Naive thymus-derived CD8-positive, alpha-beta T cell (primary cell): ENCODE data around the gene ETV3L. TPM values are rescaled to one million over a fixed set of nuclear protein-coding genes. Genes with fewer than 3 reads are reported as not detected.
A peak's percentile ranks its signal among the peaks of the same experiment; 100 is the strongest.

Experiments used
- ATAC-seq, 2 donors: fragments of 150-1000 bp; cut with Tn5 transposase in 1 of 2; sonication (Bioruptor Pico), chemical (Tn5 transposase) in 1 of 2; 1 replicate in 1 of 2; 2 replicates in 1 of 2; pipeline ENCODE4 v1.10.0; 2021; ENCODE audit warnings: mild to moderate bottlenecking in 2 of 2, moderate library complexity in 2 of 2
- POLR2A ChIA-PET: fragments of 350-600 bp; sonication (Branson Sonifier 250); formaldehyde crosslinking; loops from one replicate; lab custom pipeline; 2021; ENCODE audit warnings: antibody characterized with exemption; lab: Charles Lee
- DNase-seq, 10 donors: peaks; one replicate each; pipeline versions ENCODE4 v3.0.0 to v3.0.0-alpha.2; 2020 to 2022
- H3K27ac Mint-ChIP-seq, 10 donors: one replicate each; pipeline ENCODE4 v1.8.0; 2020 to 2022; ENCODE audit warnings: mild to moderate bottlenecking in 10 of 10, mixed read lengths in 10 of 10, moderate library complexity in 4 of 10, inconsistent platforms in 1 of 10
- H3K27me3 Mint-ChIP-seq, 5 donors: one replicate each; pipeline ENCODE4 v1.8.0; 2021 to 2022; ENCODE audit warnings: mixed read lengths in 5 of 5
- H3K36me3 Mint-ChIP-seq, 3 donors: one replicate each; pipeline ENCODE4 v1.8.0; 2020 to 2022; ENCODE audit warnings: mixed read lengths in 3 of 3, mild to moderate bottlenecking in 2 of 3, inconsistent platforms in 1 of 3
- H3K4me1 Mint-ChIP-seq, 4 donors: one replicate each; pipeline ENCODE4 v1.8.0; 2021 to 2022; ENCODE audit warnings: mixed read lengths in 4 of 4
- H3K4me3 Mint-ChIP-seq, 10 donors: one replicate each; pipeline ENCODE4 v1.8.0; 2020 to 2022; ENCODE audit warnings: mild to moderate bottlenecking in 10 of 10, mixed read lengths in 10 of 10, moderate library complexity in 6 of 10, inconsistent platforms in 1 of 10
- H3K9me3 Mint-ChIP-seq, 9 donors: one replicate each; pipeline ENCODE4 v1.8.0; 2020 to 2022; ENCODE audit warnings: mixed read lengths in 9 of 9, mild to moderate bottlenecking in 3 of 9, inconsistent platforms in 1 of 9, moderate library complexity in 1 of 9
- polyA plus RNA-seq, 3 donors: library from polyadenylated mRNA; unstranded; fragments of 300-500 nt; fragmentation: Illumina TruSeq; gene quantifications; one replicate each; pipeline ENCODE4 v1.2.3, GENCODE V29; 2021
- total RNA-seq, 8 experiments: library from RNA in 2 of 8; stranded (reverse) in 2 of 8; gene quantifications; one replicate each; pipeline ENCODE4 v1.2.3 and lab custom pipeline; 2021 to 2026

Gene ETV3L
- total RNA-seq (not detected), polyA plus RNA-seq (not detected), total RNA-seq (lab: John Stamatoyannopoulos, UW) (0 to 0.19 (median 0) reads per million in 6 experiments)

DNA sequence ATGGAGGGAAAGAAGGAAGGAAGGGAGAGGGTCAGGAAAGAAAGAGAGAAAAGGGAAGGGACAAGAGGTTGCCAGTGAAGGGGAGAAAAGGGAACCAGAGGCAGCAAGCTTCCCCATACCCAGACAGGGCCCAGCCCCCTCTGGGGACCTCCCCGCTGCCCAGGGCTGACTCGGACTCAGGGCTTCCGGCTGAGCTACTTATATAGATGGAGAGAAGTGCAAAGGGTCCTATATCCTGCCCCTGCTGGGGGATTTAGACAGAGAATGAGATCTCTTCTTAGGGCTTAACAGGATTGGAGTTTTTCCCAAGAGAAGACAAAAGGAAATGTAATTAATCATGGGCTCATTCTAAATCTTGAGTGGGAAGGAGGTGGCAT, at the start of gene ETV3L:
ETV3L (minus strand) TSS at position 176 of the 377 bp plus-strand sequence. CDS start 285 bp downstream, outside the sequence.
- DNase-seq (no peak), ATAC-seq (no peak)
- Mint-ChIP-seq H3K36me3 (no peaks in the 10 kb centered on the region), H3K27me3 (peaks cover 0 to 5% (median 0%) of the 10 kb centered on the region in 5 donors), H3K4me3 (no peak within 1 kb of the TSS), H3K4me1 (peaks cover 0 to 3% (median under 1%) of the 10 kb centered on the region in 4 donors), H3K9me3 (no peaks in the 10 kb centered on the region), H3K27ac (peak within 1 kb of the TSS in 1 of 10 donors; percentile 64)
- POLR2A ChIA-PET = no interaction called here

- peaks cover 0 to 2% (median 0%) of the 10 kb centered on the region in 5 donors for H3K27me3 Mint-ChIP-seq
- ATAC-seq (no peak), DNase-seq (no peak)
- peaks cover 0 to 15% (median 5%) of the 10 kb centered on the region in 4 donors for H3K4me1 Mint-ChIP-seq
- POLR2A ChIA-PET = interaction anchor here (2.5 kb wide), 1 partner anchor 9 kb away, joined by 10 read pairs; no protein-coding TSS in a partner anchor
- no peak overlapping the region for H3K4me3 Mint-ChIP-seq
- H3K27ac Mint-ChIP-seq = peak overlapping the region in 7 of 10 donors; percentile 5 to 79 (median 20)
- H3K9me3 Mint-ChIP-seq = no peaks in the 10 kb centered on the region
- no peaks in the 10 kb centered on the region for H3K36me3 Mint-ChIP-seq
Observed at GRCh38 chr1:157147906-157148700, 48.5 kb upstream of the ETV3L start.

GRCh38 chr1:157147037-157147436, 47.4 kb upstream of the ETV3L start:
- no peak for DNase-seq
- ATAC-seq = no peak
- no peaks in the 10 kb centered on the region for H3K9me3 Mint-ChIP-seq
- H3K4me3 Mint-ChIP-seq = no peak overlapping the region
- H3K27me3 Mint-ChIP-seq = no peaks in the 10 kb centered on the region
- no peaks in the 10 kb centered on the region for H3K36me3 Mint-ChIP-seq
- POLR2A ChIA-PET = interaction anchor here (2.5 kb wide), 1 partner anchor 8 kb away, joined by 10 read pairs; no protein-coding TSS in a partner anchor
- H3K4me1 Mint-ChIP-seq = peaks cover 0 to 15% (median 5%) of the 10 kb centered on the region in 4 donors
- peak overlapping the region in 1 of 10 donors; percentile 46 for H3K27ac Mint-ChIP-seq

DNA sequence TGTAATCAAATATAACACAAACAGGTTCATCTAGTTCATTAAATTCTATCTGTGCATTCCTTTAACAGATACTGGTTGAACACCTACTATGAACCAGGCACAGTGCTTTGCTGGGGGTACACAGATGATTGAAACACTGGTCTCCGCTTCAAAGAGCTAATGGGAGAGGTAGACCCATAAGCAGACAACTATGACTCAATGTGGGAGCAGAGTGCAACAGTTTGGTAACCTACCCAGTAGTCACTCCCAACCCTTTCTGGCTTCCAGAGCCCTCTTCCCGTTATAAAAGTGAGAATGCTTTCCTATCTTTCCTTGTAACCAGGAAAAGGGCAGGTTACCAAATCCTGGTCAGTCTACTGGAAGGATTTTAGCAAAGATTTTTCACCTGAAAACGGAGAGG, 46.6 kb upstream of the ETV3L start:
- no peak overlapping the region for H3K4me3 Mint-ChIP-seq
- POLR2A ChIA-PET = no interaction called here

GRCh38 chr1:157145076-157145475, 45.5 kb upstream of the ETV3L start:
- no peak overlapping the region for H3K4me3 Mint-ChIP-seq
- H3K36me3 Mint-ChIP-seq = no peaks in the 10 kb centered on the region
- POLR2A ChIA-PET = no interaction called here
- no peak for DNase-seq
- H3K27ac Mint-ChIP-seq = no peak overlapping the region
- H3K9me3 Mint-ChIP-seq = no peaks in the 10 kb centered on the region
- H3K27me3 Mint-ChIP-seq = no peaks in the 10 kb centered on the region
- H3K4me1 Mint-ChIP-seq = peaks cover 0 to 10% (median 4%) of the 10 kb centered on the region in 4 donors
- no peak for ATAC-seq

More for the DNA sequence above, 46.6 kb upstream of the ETV3L start:
- Mint-ChIP-seq H3K9me3 (no peaks in the 10 kb centered on the region), H3K27me3 (no peaks in the 10 kb centered on the region), H3K27ac (no peak overlapping the region), H3K36me3 (no peaks in the 10 kb centered on the region), H3K4me1 (peaks cover 0 to 15% (median 5%) of the 10 kb centered on the region in 4 donors)
- ATAC-seq = no peak
- DNase-seq = no peak

GRCh38 chr1:157144509-157144908, 44.9 kb upstream of the ETV3L start:
- no peaks in the 10 kb centered on the region for H3K36me3 Mint-ChIP-seq
- H3K9me3 Mint-ChIP-seq = no peaks in the 10 kb centered on the region
- H3K27ac Mint-ChIP-seq = no peak overlapping the region
- no peak overlapping the region for H3K4me3 Mint-ChIP-seq
- POLR2A ChIA-PET = no interaction called here
- peaks cover 1 to 15% (median 5%) of the 10 kb centered on the region in 4 donors for H3K4me1 Mint-ChIP-seq
- no peaks in the 10 kb centered on the region for H3K27me3 Mint-ChIP-seq
- ATAC-seq (no peak), DNase-seq (no peak)

- H3K4me3 Mint-ChIP-seq = no peak overlapping the region
- POLR2A ChIA-PET = interaction anchor here (0.6 kb wide), 1 partner anchor 11 kb away, joined by 3 read pairs; no protein-coding TSS in a partner anchor
- H3K27me3 Mint-ChIP-seq = no peaks in the 10 kb centered on the region
- ATAC-seq (no peak), DNase-seq (no peak)
- no peaks in the 10 kb centered on the region for H3K36me3 Mint-ChIP-seq
- no peaks in the 10 kb centered on the region for H3K9me3 Mint-ChIP-seq
- peaks cover 7 to 19% (median 12%) of the 10 kb centered on the region in 4 donors for H3K4me1 Mint-ChIP-seq
- peak overlapping the region in 2 of 10 donors; percentile 13 to 35 for H3K27ac Mint-ChIP-seq
Observed at GRCh38 chr1:157142765-157143423, 43.3 kb upstream of the ETV3L start.

DNA sequence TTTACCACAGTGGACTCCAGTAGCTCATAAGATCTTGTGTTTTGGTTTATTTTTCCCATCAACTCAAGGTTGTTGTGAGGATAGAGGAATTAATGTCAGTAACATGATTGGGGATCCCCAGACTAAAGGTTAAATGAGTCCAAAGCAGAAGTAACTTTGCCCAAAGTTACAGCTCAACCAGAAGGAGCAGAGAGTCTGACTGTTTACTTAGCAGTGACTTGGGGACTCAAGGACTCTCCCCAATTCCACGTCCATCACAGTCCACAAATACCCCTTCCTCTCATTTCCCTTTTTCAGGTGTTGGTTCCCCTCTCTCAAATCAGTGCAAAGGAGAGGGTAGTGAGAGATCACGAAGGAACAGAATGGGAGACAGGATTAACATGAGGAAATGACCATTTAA, 42.6 kb upstream of the ETV3L start:
- ATAC-seq (no peak), DNase-seq (no peak)
- no peaks in the 10 kb centered on the region for H3K36me3 Mint-ChIP-seq
- peak overlapping the region in 1 of 10 donors; percentile 34 for H3K27ac Mint-ChIP-seq
- H3K9me3 Mint-ChIP-seq = no peaks in the 10 kb centered on the region
- H3K27me3 Mint-ChIP-seq = no peaks in the 10 kb centered on the region
- POLR2A ChIA-PET = no interaction called here
- peaks cover 13 to 26% (median 18%) of the 10 kb centered on the region in 4 donors for H3K4me1 Mint-ChIP-seq
- H3K4me3 Mint-ChIP-seq = no peak overlapping the region

DNA sequence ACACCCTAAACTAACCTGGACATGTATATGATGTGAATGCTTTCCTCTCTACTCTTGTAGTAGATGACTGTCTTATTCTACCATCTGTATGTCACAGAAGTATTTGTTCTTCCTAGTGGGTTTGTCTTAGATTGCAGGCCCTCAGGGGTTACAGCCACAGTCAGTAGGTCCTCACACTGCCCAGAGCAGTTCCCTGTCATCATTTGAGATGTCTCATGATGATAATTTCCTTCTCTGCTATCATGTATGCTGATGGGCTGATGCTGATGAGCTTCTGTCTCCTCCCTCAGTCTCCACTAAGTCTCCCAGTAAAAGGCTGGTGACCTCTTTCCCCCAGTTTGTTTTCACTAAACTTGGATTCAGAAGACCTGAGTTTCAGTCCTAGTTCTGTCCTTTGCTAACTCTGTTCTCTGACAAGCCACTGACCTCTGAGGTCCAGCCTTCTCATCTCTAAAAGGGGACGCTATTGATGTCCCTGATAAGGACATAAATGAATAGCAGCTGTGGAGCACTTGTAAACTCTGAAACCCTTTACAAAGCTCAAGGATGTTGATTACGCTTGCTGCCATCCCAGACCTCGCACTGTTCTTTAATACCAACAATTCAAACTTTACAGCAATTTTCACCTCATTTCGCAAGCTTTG, 41.7 kb upstream of the ETV3L start:
- Mint-ChIP-seq H3K36me3 (peaks cover 0 to 2% (median 0%) of the 10 kb centered on the region in 3 donors), H3K27ac (peak overlapping the region; percentile 4 to 64 (median 32)), H3K9me3 (no peaks in the 10 kb centered on the region), H3K4me3 (no peak overlapping the region), H3K4me1 (peaks cover 13 to 35% (median 27%) of the 10 kb centered on the region in 4 donors), H3K27me3 (no peaks in the 10 kb centered on the region)
- ATAC-seq = no peak
- no peak for DNase-seq
- POLR2A ChIA-PET = no interaction called here

GRCh38 chr1:157140063-157140588, 40.5 kb upstream of the ETV3L start:
- DNase-seq (no peak), ATAC-seq (no peak)
- POLR2A ChIA-PET = interaction anchor here (1.6 kb wide), 1 partner anchor 8 kb away, joined by 10 read pairs; no protein-coding TSS in a partner anchor
- peaks cover 0 to 13% (median 8%) of the 10 kb centered on the region in 3 donors for H3K36me3 Mint-ChIP-seq
- H3K27me3 Mint-ChIP-seq = no peaks in the 10 kb centered on the region
- H3K4me1 Mint-ChIP-seq = peaks cover 17 to 45% (median 39%) of the 10 kb centered on the region in 4 donors
- H3K4me3 Mint-ChIP-seq = peak overlapping the region in 1 of 10 donors; percentile 90
- no peaks in the 10 kb centered on the region for H3K9me3 Mint-ChIP-seq
- H3K27ac Mint-ChIP-seq = peak overlapping the region; percentile 20 to 99 (median 96)

GRCh38 chr1:157139052-157139715, 39.6 kb upstream of the ETV3L start:
- Mint-ChIP-seq H3K36me3 (peaks cover 0 to 23% (median 11%) of the 10 kb centered on the region in 3 donors), H3K9me3 (no peaks in the 10 kb centered on the region), H3K27ac (peak overlapping the region; percentile 91 to 99 (median 97)), H3K4me1 (peaks cover 24 to 54% (median 48%) of the 10 kb centered on the region in 4 donors), H3K27me3 (no peaks in the 10 kb centered on the region), H3K4me3 (peak overlapping the region; percentile 86 to 95 (median 90))
- no peak for ATAC-seq
- DNase-seq = no peak
- POLR2A ChIA-PET = interaction anchor here (0.5 to 1.6 kb wide), 7 partner anchors 9 to 90 kb away, joined by 3 to 10 read pairs (median 3); no protein-coding TSS in a partner anchor
